ENCODE measurements around the gene MRTFB. TPM values are rescaled to one million over a fixed set of nuclear protein-coding genes. Genes with fewer than 3 reads are reported as not detected.

The MRTFB gene
- total and polyA plus RNA-seq, 5 experiments from 2014 or later, result 2.5 to 23.3 (median 6.4) TPM

DNA sequence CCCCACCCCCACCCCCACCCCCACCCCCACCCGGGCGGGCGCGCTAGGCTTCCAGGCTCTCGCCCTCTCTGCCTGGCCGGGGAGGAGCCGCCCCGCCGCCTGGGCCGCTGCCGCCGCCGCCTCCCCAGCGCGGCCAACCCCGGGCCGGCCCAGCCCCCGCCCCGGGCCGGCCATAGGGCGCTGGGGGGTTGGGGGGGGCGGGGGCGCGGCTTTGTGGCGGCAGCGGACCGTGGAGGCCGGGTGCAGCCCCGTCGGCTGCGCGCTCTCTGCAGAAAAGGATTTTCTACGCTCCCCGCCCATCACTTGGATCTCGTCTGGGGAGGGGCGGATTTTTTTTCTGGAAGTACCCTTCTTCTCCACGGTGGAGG, 230.9 kb downstream of the MRTFB start:
- Mint-ChIP-seq H3K27me3 (peaks cover 0 to 11% (median 0%) of the 10 kb centered on the region in 5 donors), H3K9me3 (no peaks in the 10 kb centered on the region), H3K4me1 (peaks cover 11 to 34% (median 23%) of the 10 kb centered on the region in 4 donors), H3K4me3 (peak overlapping the region; percentile 55 to 93 (median 83)), H3K27ac (peak overlapping the region in 1 of 10 donors; percentile 11), H3K36me3 (no peaks in the 10 kb centered on the region)
- ATAC-seq, result peak; percentile 26 to 43
- peak in 1 of 10 donors; percentile 25 for DNase-seq
- POLR2A ChIA-PET, result interaction anchor here (0.7 to 1.5 kb wide), 2 partner anchors 15 to 82 kb away, joined by 3 to 18 read pairs; no protein-coding TSS in a partner anchor

DNA sequence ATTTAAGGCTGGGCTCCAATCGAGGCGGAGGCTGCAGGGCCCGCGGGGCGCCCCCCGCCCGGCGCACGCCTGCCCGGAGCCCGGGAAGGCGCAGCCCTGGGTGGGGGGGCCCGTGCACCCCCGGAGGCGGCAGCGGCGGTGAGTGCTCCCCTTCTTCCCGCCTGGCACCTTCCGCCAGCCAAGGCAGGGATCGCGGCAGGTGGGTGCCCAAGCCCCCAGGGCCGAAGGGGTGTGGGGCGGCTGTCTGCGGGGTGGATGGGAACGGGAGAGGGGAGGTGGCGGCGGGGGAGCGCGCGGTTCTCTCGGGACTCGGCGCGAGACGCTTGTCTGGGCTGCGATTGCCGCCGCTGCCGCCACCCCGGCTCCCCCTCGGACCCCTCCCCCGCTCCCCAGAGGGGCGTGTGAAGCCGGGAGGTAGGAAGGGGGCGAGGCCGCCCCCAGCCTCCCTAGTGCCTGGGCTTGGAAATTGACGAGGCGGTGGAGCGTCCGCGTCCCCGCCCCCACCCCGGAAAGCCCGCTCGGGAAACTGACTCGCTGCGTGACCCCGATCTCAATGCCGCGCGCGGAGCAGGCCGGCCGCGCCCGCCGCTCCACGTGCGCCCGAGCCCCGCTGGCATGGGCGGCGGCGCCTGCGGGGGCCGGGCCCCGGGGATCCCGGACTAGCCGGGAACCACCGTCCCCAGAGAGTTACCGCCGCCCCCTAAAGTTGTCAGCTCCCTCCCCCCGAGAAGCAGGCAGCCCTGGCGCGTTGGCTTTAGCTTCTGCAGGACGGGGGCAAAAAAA, 231.5 kb downstream of the MRTFB start:
- H3K4me3 Mint-ChIP-seq, result peak overlapping the region; percentile 71 to 93 (median 84)
- POLR2A ChIA-PET, result interaction anchor here (0.6 to 0.9 kb wide), 2 partner anchors 17 to 219 kb away, joined by 3 to 6 read pairs; no protein-coding TSS in a partner anchor
- ATAC-seq, result peak; percentile 29 to 59
- no peaks in the 10 kb centered on the region for H3K9me3 Mint-ChIP-seq
- peak in 4 of 10 donors; percentile 27 to 33 (median 28) for DNase-seq
- peaks cover 0 to 11% (median 0%) of the 10 kb centered on the region in 5 donors for H3K27me3 Mint-ChIP-seq
- H3K27ac Mint-ChIP-seq, result peak overlapping the region in 4 of 10 donors; percentile 53 to 81 (median 60)
- no peaks in the 10 kb centered on the region for H3K36me3 Mint-ChIP-seq
- peaks cover 11 to 40% (median 28%) of the 10 kb centered on the region in 4 donors for H3K4me1 Mint-ChIP-seq

DNA sequence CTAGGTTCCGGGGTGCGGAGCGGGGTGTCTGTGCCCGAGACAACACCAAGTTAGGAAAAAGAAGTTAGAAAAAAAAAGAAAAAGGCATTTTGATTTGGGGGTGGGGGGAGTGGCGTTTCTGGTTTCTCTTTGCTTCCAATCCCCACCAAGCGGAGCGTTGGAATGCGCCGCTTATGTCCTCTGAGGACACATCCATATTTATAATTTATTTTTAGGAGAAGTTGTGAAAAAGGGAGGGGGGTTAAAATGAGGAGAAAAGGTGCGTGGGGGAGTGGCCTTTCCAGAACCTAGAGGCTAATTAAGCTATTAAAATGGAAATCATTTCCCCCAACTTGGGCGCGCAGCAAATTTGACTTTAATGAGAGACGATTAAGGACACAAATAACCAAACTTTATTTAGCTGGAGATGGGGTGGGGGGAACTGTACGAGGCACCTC, 232.1 kb downstream of the MRTFB start:
- Mint-ChIP-seq H3K4me3 (peak overlapping the region; percentile 71 to 93 (median 84)), H3K27me3 (peaks cover 0 to 11% (median 0%) of the 10 kb centered on the region in 5 donors), H3K36me3 (no peaks in the 10 kb centered on the region), H3K4me1 (peaks cover 11 to 46% (median 34%) of the 10 kb centered on the region in 4 donors), H3K27ac (peak overlapping the region in 6 of 10 donors; percentile 3 to 81 (median 54)), H3K9me3 (no peaks in the 10 kb centered on the region)
- POLR2A ChIA-PET, result interaction anchor here (0.9 kb wide), 1 partner anchor 18 kb away, joined by 6 read pairs; no protein-coding TSS in a partner anchor
- ATAC-seq (no peak), DNase-seq (no peak)

GRCh38 chr16:14303639-14304394, 232.7 kb downstream of the MRTFB start:
- no peaks in the 10 kb centered on the region for H3K36me3 Mint-ChIP-seq
- no peaks in the 10 kb centered on the region for H3K9me3 Mint-ChIP-seq
- DNase-seq (no peak), ATAC-seq (no peak)
- peak overlapping the region in 4 of 10 donors; percentile 11 to 81 (median 54) for H3K27ac Mint-ChIP-seq
- peaks cover 0 to 11% (median 0%) of the 10 kb centered on the region in 5 donors for H3K27me3 Mint-ChIP-seq
- H3K4me1 Mint-ChIP-seq, result peaks cover 11 to 52% (median 39%) of the 10 kb centered on the region in 4 donors
- H3K4me3 Mint-ChIP-seq, result peak overlapping the region; percentile 71 to 93 (median 84)
- POLR2A ChIA-PET, result interaction anchor here (0.9 kb wide), 1 partner anchor 18 kb away, joined by 6 read pairs; no protein-coding TSS in a partner anchor

- no peaks in the 10 kb centered on the region for H3K36me3 Mint-ChIP-seq
- H3K27me3 Mint-ChIP-seq, result peaks cover 0 to 11% (median 0%) of the 10 kb centered on the region in 5 donors
- H3K27ac Mint-ChIP-seq, result peak overlapping the region in 1 of 10 donors; percentile 11
- peak overlapping the region in 3 of 10 donors; percentile 13 to 66 (median 37) for H3K4me3 Mint-ChIP-seq
- POLR2A ChIA-PET, result no interaction called here
- ATAC-seq, result no peak
- DNase-seq, result no peak
- H3K9me3 Mint-ChIP-seq, result no peaks in the 10 kb centered on the region
- H3K4me1 Mint-ChIP-seq, result peaks cover 22 to 64% (median 50%) of the 10 kb centered on the region in 4 donors
Observed at GRCh38 chr16:14304891-14305460, 233.9 kb downstream of the MRTFB start.

GRCh38 chr16:14306485-14307058, 235.5 kb downstream of the MRTFB start:
- peaks cover 14 to 57% (median 42%) of the 10 kb centered on the region in 4 donors for H3K4me1 Mint-ChIP-seq
- peak overlapping the region in 4 of 10 donors; percentile 41 to 57 (median 48) for H3K27ac Mint-ChIP-seq
- H3K36me3 Mint-ChIP-seq, result no peaks in the 10 kb centered on the region
- H3K4me3 Mint-ChIP-seq, result peak overlapping the region in 2 of 10 donors; percentile 10 to 24
- peaks cover 0 to 5% (median 0%) of the 10 kb centered on the region in 5 donors for H3K27me3 Mint-ChIP-seq
- ATAC-seq, result no peak
- DNase-seq, result no peak
- H3K9me3 Mint-ChIP-seq, result no peaks in the 10 kb centered on the region
- POLR2A ChIA-PET, result interaction anchor here (0.9 kb wide), 1 partner anchor 21 kb away, joined by 3 read pairs; no protein-coding TSS in a partner anchor

DNA sequence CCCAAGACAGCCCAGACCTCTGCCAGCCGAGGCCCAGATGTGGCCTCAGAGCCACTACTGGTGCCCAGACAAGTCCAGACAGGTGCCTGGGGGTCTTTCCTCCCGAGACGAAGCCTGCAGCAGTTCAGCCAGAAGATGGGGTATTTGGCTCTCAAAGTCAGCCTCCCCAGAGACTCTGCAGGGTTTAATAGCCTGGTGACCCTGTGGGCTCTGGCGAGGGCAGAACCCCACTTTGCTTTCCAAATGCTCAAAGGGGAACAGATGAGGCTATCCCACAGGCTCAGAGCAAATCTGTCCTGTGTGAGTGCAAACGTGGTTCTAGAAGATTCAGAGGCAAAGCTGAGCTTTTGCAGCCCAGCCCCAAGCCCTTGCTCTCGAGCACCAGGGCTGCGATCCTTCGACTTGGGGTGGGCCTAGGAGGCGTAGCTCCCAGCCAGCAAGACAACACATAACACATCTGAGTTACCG, 236.0 kb downstream of the MRTFB start:
- peak overlapping the region in 4 of 10 donors; percentile 43 to 82 (median 54) for H3K27ac Mint-ChIP-seq
- H3K4me3 Mint-ChIP-seq, result peak overlapping the region in 1 of 10 donors; percentile 24
- no peak for ATAC-seq

GRCh38 chr16:14307527-14308367, 236.6 kb downstream of the MRTFB start:
- DNase-seq (no peak), ATAC-seq (no peak)
- Mint-ChIP-seq H3K27me3 (peaks cover 0 to 5% (median 0%) of the 10 kb centered on the region in 5 donors), H3K4me3 (peak overlapping the region in 8 of 10 donors; percentile 36 to 90 (median 70)), H3K4me1 (peaks cover 14 to 55% (median 41%) of the 10 kb centered on the region in 4 donors), H3K27ac (peak overlapping the region in 6 of 10 donors; percentile 14 to 96 (median 71)), H3K36me3 (no peaks in the 10 kb centered on the region), H3K9me3 (no peaks in the 10 kb centered on the region)
- POLR2A ChIA-PET, result interaction anchor here (0.5 to 3.1 kb wide), 3 partner anchors 12 to 315 kb away, joined by 4 to 24 read pairs (median 5); no protein-coding TSS in a partner anchor

More for the DNA sequence above, 236.0 kb downstream of the MRTFB start:
- POLR2A ChIA-PET, result interaction anchor here (3.1 kb wide), 1 partner anchor 21 kb away, joined by 24 read pairs; no protein-coding TSS in a partner anchor
- Mint-ChIP-seq H3K4me1 (peaks cover 14 to 55% (median 41%) of the 10 kb centered on the region in 4 donors), H3K27me3 (peaks cover 0 to 5% (median 0%) of the 10 kb centered on the region in 5 donors), H3K9me3 (no peaks in the 10 kb centered on the region), H3K36me3 (no peaks in the 10 kb centered on the region)
- DNase-seq, result no peak

- no peak for DNase-seq
- Mint-ChIP-seq H3K36me3 (no peaks in the 10 kb centered on the region), H3K4me1 (peaks cover 17 to 52% (median 37%) of the 10 kb centered on the region in 4 donors), H3K27me3 (peaks cover 0 to 3% (median 0%) of the 10 kb centered on the region in 5 donors), H3K9me3 (no peaks in the 10 kb centered on the region), H3K27ac (peak overlapping the region in 9 of 10 donors; percentile 43 to 96 (median 91)), H3K4me3 (peak overlapping the region; percentile 75 to 92 (median 86))
- POLR2A ChIA-PET, result interaction anchor here (0.5 to 3.1 kb wide), 3 partner anchors 13 to 314 kb away, joined by 4 to 24 read pairs (median 5); no protein-coding TSS in a partner anchor
- no peak for ATAC-seq
Observed at GRCh38 chr16:14308368-14308723, 237.2 kb downstream of the MRTFB start.

DNA sequence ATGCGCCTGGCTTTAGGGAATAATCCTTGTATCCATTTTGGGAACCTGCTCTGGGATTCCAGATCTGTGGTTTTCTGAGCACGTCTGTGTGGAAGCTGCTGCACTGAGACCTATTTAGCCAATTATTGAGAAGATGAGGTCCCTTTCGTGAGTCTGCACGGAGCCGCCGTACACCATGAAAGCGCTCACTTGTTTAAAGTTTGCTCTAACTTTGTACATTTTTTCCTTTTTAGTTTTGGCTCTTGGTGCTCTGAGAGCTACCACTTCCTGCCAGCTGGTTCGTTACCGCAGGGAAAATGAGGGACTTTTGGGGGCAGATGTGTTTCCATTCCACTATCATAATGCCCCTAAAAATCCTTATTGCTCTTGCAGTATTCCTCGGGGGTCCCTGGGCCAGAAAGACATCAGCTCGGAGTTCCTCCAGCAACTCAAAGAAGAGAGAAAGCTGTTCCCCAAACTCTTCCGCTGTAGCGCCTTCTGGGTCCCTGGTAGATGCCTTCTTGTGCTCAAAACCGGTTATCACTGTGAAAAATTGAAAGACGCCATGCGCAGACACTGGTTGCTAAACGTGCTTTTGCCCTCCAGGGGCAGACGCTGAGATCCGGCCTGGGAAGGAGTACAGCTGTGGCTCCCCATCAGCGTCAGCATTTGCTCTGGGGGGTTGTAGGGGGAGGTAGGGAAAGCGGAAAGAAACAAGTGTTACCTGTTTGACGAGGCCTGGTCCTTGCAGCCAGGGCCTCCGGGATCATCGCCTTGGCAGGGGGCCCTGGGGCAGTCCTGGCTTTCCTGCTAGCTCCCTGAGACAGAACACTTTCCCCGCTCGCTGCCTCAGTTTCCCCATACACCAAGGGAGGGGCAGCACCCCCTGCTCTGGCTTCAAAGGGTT, 238.1 kb downstream of the MRTFB start:
- DNase-seq, result peak in 9 of 10 donors; percentile 22 to 77 (median 55)
- Mint-ChIP-seq H3K27me3 (peaks cover 0 to 3% (median 0%) of the 10 kb centered on the region in 5 donors), H3K9me3 (no peaks in the 10 kb centered on the region), H3K4me3 (peak overlapping the region; percentile 75 to 92 (median 86)), H3K27ac (peak overlapping the region; percentile 83 to 96 (median 92)), H3K4me1 (peaks cover 17 to 51% (median 35%) of the 10 kb centered on the region in 4 donors), H3K36me3 (no peaks in the 10 kb centered on the region)
- POLR2A ChIA-PET, result interaction anchor here (0.6 to 3.1 kb wide), 4 partner anchors 8 to 222 kb away, joined by 3 to 24 read pairs (median 4); no protein-coding TSS in a partner anchor
- peak; percentile 82 to 88 for ATAC-seq

Data from naive thymus-derived CD8-positive, alpha-beta T cell (primary cell).